T-helper 1 cell treated with Interleukin-12 subunit alpha and Interleukin-12 subunit beta and Interleukin-4 antibody, amounts not matched to agents 30 μg/mL and 1 μg/mL, for 36 hours (primary cell): ENCODE measurements around the gene MYL10.
"Not testable (repeated sequence)": the region's sequence is repeated elsewhere in the genome, so short reads cannot be mapped to it uniquely, and the experiment has no call there.

ENCODE experiments used
- H3K27ac Mint-ChIP-seq: one replicate; pipeline ENCODE4 v1.8.0; 2021; ENCODE audit warnings: mild to moderate bottlenecking, mixed read lengths
- H3K27me3 Mint-ChIP-seq: one replicate; pipeline ENCODE4 v1.8.0; 2021; ENCODE audit warnings: low read depth, mixed read lengths
- H3K36me3 Mint-ChIP-seq: one replicate; pipeline ENCODE4 v1.8.0; 2021; ENCODE audit warnings: low read depth, mixed read lengths
- H3K4me1 Mint-ChIP-seq: one replicate; pipeline ENCODE4 v1.8.0; 2021; ENCODE audit warnings: low read depth, mixed read lengths
- H3K4me3 Mint-ChIP-seq: one replicate; pipeline ENCODE4 v1.8.0; 2021; ENCODE audit warnings: mild to moderate bottlenecking, moderate library complexity, mixed read lengths
- H3K9me3 Mint-ChIP-seq: one replicate; pipeline ENCODE4 v1.8.0; 2021; ENCODE audit warnings: mixed read lengths

Gene MYL10

DNA sequence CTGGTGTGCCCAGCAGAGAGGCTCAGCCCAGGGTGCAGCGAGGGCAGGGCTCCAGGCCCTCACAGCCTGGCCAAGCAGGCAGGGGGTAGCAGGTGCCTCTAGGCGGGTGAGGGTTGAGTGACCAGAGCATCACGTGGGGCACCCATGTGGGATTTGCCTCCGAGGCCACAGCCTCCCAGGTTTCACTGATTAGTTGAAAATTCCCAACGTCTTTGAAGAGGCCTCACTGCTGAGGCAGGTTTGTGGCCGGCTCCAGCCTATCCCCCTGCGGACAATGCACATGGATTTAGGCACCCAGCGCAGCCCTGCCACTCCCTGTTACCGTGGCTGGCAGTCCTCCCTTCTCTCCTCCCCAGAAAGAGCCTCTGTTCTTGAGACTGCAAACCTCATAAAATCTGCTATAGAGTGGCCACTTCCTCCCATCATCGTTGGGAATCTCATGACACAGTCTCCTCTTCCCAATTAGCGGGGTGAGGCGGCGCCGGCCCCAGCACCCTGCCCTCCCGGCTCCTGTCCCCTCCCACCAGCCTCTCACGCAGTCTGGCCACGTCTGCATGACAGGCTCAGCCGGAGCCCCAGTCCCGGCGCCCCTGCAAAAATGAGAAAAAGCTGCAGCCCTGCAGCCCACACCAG is 10.8 kb downstream of the MYL10 start:
- H3K27me3 Mint-ChIP-seq, result no peaks in the 10 kb centered on the region
- no peaks in the 10 kb centered on the region for H3K36me3 Mint-ChIP-seq
- H3K27ac Mint-ChIP-seq, result no peak overlapping the region

DNA sequence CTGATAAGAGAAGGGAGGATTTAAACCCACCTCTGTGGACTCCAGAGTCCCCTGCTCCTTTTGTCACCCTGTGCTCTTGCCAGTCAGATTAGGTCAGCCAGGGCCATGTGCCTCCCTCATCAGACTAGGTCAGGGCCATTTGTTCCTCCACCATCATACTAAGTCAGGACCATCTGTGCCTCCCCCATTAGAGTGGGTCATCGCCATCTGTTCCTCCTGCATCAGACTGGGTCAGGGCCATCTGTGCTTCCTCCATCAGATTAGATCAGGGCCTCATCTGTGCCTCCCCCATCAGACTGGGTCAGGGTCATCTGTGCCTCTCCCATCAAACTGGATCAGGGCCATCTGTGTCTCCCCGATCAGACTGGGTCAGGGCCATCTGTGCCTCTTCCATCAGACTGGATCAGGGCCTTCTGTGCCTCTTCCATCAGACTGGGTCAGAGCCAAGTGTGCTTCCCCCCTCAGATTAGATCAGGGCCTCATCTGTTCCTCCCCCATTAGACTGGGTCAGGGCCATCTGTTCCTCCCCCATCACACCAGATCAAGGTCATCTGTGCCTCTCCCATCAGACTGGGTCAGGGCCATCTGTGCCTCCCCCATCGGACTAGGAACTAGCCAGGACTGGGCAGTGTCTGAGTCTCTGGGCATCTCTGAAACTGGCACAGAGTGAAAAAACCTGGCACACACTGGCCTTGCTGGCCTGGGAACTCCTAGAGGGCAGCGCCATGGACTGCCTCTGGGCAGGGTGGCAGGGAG is 11.5 kb downstream of the MYL10 start:
- Mint-ChIP-seq H3K27ac (no peak overlapping the region), H3K9me3 (no peaks in the 10 kb centered on the region), H3K27me3 (no peaks in the 10 kb centered on the region), H3K4me3 (no peak overlapping the region), H3K4me1 (no peaks in the 10 kb centered on the region), H3K36me3 (no peaks in the 10 kb centered on the region)

More for the DNA sequence above, 10.8 kb downstream of the MYL10 start:
- Mint-ChIP-seq H3K4me3 (no peak overlapping the region), H3K9me3 (no peaks in the 10 kb centered on the region), H3K4me1 (no peaks in the 10 kb centered on the region)

DNA sequence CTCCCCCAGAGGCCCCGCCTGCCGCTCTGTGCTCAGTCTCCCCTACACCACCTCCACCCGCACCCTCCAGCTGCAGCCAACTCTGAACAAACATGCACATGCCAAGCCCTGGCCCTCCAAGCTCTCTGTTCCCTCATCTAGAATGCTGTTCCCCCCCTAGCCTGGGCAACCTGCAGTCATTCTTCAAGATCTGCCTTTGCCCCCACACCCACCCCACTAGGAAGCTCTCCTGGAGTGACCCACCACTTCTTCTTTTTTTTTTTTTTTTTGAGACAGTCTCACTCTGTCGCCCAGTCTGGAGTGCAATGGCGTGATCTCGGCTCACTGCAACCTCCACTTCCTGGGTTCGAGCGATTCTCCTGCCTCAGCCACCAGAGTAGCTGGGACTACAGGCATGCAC is 13.7 kb downstream of the MYL10 start:
- Mint-ChIP-seq H3K27ac (no peak overlapping the region), H3K4me1 (no peaks in the 10 kb centered on the region), H3K9me3 (no peaks in the 10 kb centered on the region), H3K36me3 (no peaks in the 10 kb centered on the region), H3K27me3 (no peaks in the 10 kb centered on the region), H3K4me3 (no peak overlapping the region)

DNA sequence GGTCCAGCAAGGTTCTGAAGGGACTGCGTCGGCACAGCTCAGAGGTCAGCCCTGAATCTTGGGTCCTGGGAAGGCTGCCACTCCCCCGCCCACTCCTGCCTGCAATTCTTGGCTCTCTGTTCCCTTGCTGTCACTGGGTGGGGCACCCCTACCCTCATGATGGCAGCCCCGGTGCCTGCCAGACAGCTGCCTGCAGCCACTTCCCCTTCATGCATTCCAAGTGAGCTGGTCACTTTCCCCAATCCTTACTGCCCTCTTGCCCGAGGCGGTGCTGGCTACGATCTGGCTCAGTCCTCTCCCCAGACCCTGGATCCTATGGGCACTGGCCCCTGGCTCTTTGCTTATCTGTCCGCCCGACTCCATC is 14.2 kb downstream of the MYL10 start:
- Mint-ChIP-seq H3K36me3 (no peaks in the 10 kb centered on the region), H3K4me3 (no peak overlapping the region), H3K27me3 (no peaks in the 10 kb centered on the region), H3K9me3 (no peaks in the 10 kb centered on the region), H3K27ac (no peak overlapping the region), H3K4me1 (no peaks in the 10 kb centered on the region)

DNA sequence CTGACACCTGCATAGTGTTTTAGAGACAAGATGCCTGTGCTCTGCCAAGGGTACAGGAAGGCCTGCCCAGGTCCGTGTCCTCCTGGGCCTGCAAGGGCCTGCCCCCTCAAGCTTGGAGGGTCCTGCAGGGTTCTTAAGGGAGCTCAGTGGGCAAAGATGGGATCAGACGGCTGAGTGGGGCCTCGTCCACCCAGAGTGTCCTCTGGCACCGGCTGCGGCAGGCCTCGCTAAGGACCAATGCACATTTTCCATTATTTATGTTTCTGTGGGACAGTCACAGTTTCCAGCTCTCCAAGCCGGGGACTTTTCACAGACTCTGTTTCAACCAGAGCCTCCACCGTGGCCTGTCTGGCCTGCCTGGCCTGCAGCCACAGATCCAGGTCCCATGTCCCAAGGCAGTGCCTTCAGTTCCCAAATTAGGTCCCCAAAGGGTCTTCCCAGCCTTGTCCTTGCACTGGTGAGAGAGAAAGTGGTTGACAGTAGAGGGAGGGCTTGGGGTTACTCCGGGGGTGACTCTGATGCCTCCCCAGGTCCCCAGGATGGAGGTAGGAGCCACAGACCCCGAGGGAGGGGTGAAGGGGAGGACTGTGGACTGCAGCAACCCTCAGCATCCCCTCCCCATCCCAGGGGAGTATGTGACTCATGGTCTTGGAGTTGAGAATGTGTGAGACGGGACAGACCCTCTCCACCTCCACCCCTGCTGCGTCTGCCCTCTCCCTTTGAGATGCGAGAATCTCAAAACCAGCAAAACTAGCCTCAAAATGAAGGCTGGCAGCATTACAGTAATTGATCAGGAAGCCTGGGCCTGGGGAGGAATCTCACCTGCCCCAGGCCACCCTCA is 14.8 kb downstream of the MYL10 start:
- Mint-ChIP-seq H3K27me3 (no peaks in the 10 kb centered on the region), H3K4me3 (no peak overlapping the region), H3K4me1 (no peaks in the 10 kb centered on the region), H3K9me3 (no peaks in the 10 kb centered on the region), H3K27ac (no peak overlapping the region), H3K36me3 (no peaks in the 10 kb centered on the region)

DNA sequence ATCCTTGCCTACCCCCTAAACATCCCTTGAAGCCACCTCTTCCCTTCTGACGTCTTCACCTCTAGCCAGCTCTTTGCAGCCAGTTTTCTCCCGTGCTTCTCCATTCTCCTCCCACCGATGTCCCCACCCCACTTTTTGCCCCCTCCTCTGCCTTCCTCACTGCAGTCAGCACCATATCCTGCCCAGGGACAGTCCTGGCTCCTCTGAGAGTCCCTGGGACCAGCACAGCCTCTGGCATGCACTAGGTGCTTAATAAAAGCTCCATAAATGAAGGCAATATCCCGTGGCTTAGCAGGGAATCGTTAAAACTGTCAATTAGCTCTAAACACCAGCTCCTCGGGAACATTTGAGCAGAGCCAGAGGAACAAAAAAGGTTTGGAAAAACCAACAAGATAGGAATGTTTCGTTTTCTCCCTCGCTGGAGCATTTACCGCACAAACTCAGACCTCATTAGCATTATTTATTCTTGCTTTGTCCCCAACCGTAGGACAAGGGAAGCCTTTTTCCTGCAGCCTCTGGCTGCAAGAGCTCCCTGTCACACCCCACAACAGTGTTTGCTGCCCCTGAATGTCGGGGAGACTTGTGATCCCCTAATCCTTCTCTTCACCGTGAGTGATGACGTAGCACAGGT is 16.1 kb downstream of the MYL10 start:
- H3K27me3 Mint-ChIP-seq, result no peaks in the 10 kb centered on the region
- H3K4me3 Mint-ChIP-seq, result no peak overlapping the region
- H3K9me3 Mint-ChIP-seq, result no peaks in the 10 kb centered on the region
- H3K27ac Mint-ChIP-seq, result no peak overlapping the region
- no peaks in the 10 kb centered on the region for H3K4me1 Mint-ChIP-seq
- H3K36me3 Mint-ChIP-seq, result no peaks in the 10 kb centered on the region

DNA sequence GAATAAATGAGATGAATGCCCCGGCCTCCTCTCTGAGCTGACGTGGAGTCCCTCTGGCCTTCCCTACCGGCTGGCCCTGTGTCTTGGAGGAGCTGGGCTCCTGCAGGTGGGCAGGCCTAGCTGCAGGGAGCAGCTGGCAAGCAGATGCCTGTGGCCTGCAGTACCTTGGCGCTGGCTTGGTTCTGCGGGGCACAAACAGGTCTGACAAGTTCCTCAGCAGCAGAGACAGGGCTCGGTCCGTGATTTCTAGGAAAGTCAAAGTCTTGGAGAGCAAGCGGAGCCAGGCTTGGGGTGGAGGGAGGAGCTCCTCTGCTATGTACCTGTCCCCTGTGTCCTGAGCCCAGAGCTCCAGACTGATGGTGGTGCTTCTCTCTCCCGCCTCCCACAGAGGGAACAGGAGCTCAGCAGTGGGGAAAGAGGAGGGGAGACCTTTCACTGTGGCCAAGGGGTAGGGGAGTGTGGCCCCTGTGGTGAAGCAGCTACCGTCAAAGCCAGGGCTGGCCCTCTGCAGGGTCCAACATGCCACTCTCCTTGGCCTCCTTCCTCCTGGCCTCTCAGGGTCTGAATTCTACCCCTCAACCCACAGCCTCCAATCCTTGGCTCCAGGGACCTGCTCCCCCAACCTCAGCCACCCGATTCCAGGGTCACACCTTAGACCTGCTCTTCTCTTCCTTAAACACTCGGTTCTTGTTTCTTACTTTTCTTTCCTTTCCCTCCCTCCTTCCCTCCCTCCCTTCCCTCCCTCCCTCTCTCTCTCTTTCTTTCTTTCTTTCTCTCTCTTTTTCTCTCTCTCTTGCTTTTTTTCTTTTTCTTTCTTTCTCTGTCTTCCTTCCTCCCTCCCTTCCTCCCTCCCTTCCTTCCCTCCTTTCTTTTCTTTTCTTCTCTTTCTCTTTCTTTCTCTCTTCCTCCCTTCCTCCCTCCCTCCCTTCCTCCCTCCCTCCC is 20.1 kb downstream of the MYL10 start:
- no peak overlapping the region for H3K4me3 Mint-ChIP-seq

DNA sequence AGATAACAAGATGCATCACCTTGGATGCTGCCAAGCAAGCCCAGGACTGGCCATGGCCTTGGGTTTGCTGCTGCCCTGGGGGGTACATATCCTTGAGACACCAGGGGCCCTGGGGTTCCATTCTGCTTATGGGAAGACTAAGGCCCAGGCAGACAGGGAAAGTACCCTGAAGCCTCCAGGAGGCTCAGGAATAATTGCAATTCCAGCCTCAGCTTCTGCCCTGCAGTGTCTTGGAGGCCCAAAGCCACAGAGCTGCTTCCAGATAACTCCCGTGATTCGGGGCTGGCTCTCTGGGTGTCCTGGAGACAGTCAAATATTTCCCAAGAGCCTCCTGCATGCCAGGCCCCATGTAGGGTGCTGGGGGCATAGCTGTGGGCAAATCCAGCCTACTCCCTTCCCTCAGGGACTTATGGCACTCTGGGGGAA is 22.6 kb downstream of the MYL10 start:
- H3K4me1 Mint-ChIP-seq, result no peaks in the 10 kb centered on the region
- H3K36me3 Mint-ChIP-seq, result no peaks in the 10 kb centered on the region
- H3K9me3 Mint-ChIP-seq, result no peaks in the 10 kb centered on the region
- H3K4me3 Mint-ChIP-seq, result no peak overlapping the region
- no peaks in the 10 kb centered on the region for H3K27me3 Mint-ChIP-seq
- H3K27ac Mint-ChIP-seq, result no peak overlapping the region

More for the DNA sequence above, 20.1 kb downstream of the MYL10 start:
- Mint-ChIP-seq H3K4me1 (no peaks in the 10 kb centered on the region), H3K9me3 (no peaks in the 10 kb centered on the region), H3K27ac (no peak overlapping the region), H3K36me3 (no peaks in the 10 kb centered on the region), H3K27me3 (no peaks in the 10 kb centered on the region)

DNA sequence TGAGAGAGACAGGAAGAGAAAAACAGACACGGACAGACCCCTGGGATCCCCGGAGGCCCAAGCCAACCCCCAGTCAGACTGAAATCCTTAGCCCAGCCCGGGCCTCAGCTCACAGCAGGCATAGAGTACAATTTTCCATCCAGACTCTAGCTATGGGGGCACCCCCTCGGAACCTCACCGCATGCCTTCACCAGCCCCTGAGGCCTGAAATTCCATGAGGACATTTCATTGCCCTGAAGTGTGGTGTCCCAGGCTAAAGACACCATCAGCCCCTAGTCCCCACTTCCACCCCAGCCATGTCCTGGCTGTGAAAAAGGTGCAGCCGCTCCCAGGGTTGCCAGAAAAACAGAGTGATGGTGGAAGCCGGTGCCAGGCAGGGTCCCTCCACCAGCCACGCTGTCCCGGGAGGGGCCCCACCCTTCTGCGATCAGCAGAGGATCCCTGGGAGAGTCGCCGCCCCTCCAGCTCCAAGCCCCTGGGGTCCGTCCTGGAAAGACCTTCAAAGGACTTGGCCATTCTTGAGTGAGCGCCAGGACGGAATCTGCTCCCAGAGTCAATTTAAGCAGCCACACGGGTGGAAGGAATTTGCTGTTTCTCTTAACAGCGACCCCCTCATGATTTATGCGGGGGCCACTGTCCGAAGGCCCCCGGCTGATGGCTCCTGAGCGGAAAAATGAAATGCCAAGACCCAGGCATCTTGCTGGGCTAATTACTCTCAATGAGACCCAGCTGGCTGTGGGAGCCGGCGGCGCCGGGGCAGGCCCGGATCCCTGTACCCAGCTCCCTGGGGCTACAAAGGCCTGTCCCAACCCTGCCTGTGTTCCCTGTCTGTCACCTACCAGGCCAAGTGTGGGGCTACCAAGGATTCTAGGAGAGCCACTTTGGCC is 23.2 kb downstream of the MYL10 start:
- no peaks in the 10 kb centered on the region for H3K4me1 Mint-ChIP-seq
- H3K9me3 Mint-ChIP-seq, result no peaks in the 10 kb centered on the region
- H3K36me3 Mint-ChIP-seq, result no peaks in the 10 kb centered on the region
- no peak overlapping the region for H3K4me3 Mint-ChIP-seq
- no peaks in the 10 kb centered on the region for H3K27me3 Mint-ChIP-seq
- no peak overlapping the region for H3K27ac Mint-ChIP-seq

DNA sequence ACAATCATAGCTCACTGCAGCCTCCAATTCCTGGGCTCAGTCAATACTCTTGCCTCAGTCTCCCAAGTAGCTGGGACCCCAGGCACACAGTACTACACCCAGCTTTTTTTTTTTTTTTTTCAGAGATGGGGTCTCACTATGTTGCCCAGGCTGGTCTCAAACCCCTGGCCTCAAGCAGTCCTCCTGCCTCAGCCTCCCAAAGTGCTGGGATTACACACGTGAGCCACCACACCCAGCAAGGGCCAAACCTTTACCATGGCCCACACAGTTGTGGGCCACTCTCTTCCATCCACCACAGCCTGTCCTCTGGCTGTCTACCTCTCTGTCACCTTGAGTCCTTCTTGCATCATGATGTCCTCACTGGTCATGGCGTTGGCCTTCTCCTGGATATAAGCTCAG is 24.2 kb downstream of the MYL10 start:
- not testable (repeated sequence) for H3K9me3 Mint-ChIP-seq, H3K27ac Mint-ChIP-seq, H3K4me1 Mint-ChIP-seq, H3K36me3 Mint-ChIP-seq, H3K4me3 Mint-ChIP-seq, H3K27me3 Mint-ChIP-seq

DNA sequence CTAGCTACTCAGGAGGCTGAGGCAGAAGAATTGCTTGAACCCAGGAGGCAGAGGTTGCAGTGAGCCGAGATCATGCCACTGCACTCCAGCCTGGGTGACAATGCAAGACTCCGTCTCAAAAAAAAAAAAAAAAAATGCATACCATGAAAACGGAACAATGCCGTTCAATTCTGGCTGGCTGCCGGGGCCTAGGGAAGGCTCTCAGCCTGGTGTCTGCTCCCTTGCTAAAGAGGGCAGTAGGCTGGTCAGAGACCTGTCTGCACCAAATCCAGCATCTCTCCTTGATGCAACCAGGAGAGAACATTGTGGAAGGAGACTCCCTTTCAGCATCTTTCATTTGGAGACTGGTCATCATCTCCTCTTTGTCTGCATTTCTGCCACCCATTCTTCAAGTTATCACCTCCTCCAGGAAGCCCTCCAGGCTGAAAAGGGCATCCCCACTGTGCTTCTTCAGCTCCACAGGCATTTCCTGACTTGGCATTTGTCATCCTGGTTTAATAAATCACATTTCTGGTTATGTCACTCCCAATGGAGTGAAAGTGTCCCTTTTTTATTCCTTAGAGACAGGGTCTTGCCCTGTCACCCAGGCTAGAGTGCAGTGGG is 24.7 kb downstream of the MYL10 start:
- Mint-ChIP-seq H3K9me3 (no peaks in the 10 kb centered on the region), H3K4me1 (no peaks in the 10 kb centered on the region), H3K27ac (no peak overlapping the region), H3K27me3 (no peaks in the 10 kb centered on the region), H3K36me3 (no peaks in the 10 kb centered on the region), H3K4me3 (no peak overlapping the region)

DNA sequence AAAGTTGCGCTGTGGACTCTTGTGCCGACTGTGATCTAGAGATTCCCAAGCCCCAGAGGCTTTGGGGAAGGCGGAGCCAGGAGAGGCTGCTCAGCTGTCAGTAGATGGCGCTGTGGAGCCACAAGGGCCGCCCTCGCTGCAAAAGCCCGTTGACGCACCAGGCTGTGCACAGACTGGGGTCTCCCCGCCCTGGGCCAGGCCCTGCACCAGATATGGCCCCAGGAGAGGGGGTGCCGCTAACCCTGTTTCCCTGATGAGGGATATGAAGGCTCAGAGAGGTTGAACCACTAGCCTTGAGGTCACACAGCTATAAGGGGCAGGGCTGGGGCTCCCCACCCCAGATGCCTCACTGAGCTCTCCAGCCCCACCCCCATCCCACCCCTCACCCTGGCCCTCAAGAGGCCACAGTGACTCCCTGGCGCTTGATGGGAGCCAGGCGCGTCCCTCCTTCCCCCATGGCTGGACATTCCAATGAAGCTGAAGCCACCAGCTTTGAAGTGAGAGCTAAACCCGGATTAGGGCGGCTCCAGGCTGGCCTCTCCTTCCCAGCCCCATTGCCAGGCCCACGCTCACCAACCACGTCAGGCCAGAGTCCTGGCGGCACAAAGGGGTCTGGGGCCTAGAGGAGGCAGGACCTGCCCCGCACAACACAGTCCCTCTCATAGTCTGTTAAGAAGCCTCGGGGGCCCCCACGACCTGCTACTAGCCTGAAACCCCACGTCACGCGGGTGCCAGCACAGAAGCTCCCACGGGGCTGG is 26.4 kb downstream of the MYL10 start:
- Mint-ChIP-seq H3K27ac (no peak overlapping the region), H3K4me3 (no peak overlapping the region), H3K27me3 (no peaks in the 10 kb centered on the region), H3K9me3 (no peaks in the 10 kb centered on the region), H3K36me3 (no peaks in the 10 kb centered on the region), H3K4me1 (no peaks in the 10 kb centered on the region)
